Fibroblast of lung (primary cell): Measurements from ENCODE around the gene TNS1. TPM values are rescaled to one million over a fixed set of nuclear protein-coding genes. Genes with fewer than 3 reads are reported as not detected.

ENCODE experiments used
- DNase-seq, 2 donors: peaks; one replicate each; pipeline versions ENCODE4 v3.0.0 to v3.0.0-alpha.2; 2010; ENCODE audit warnings: low read depth in 2 of 2
- H2AFZ ChIP-seq: 2 replicates; pipeline ENCODE4 v1.5.1; 2012; ENCODE audit warnings: low read length, control low read depth, inconsistent platforms
- H3K27ac ChIP-seq: 2 replicates; pipeline ENCODE4 v1.5.1; 2011; ENCODE audit warnings: low read length, control low read depth; ENCODE audit not compliant: insufficient read depth
- H3K27me3 ChIP-seq: 2 replicates; pipeline ENCODE4 v1.5.1; 2011; ENCODE audit warnings: mild to moderate bottlenecking, low read length; ENCODE audit not compliant: control insufficient read depth, insufficient read depth
- H3K36me3 ChIP-seq: 2 replicates; pipeline ENCODE4 v1.5.1; 2011; ENCODE audit warnings: low read length; ENCODE audit not compliant: control insufficient read depth, insufficient read depth
- H3K4me1 ChIP-seq: 2 replicates; pipeline ENCODE4 v1.5.1; 2011; ENCODE audit warnings: low read length; ENCODE audit not compliant: control insufficient read depth, insufficient read depth; ENCODE audit errors: extremely low read depth
- H3K4me2 ChIP-seq: 2 replicates; pipeline ENCODE4 v1.5.1; 2011; ENCODE audit warnings: low read length, control low read depth; ENCODE audit not compliant: insufficient read depth; ENCODE audit errors: extremely low read depth
- H3K4me3 ChIP-seq, 4 experiments: fragments of 200-600 bp in 1 of 4; sonication (generic) in 1 of 4; replicated peaks in 1 of 4; 2 replicates each; pipeline ENCODE4 v1.5.1; 2011 to 2016; ENCODE audit warnings: low read length in 4 of 4, low read depth in 3 of 4, mild to moderate bottlenecking in 3 of 4, control low read depth in 2 of 4, inconsistent platforms in 1 of 4, mixed read lengths in 1 of 4; ENCODE audit not compliant: insufficient read depth in 1 of 4; ENCODE audit errors: control extremely low read depth in 1 of 4
- H3K79me2 ChIP-seq: 2 replicates; pipeline ENCODE4 v1.5.1; 2012; ENCODE audit warnings: mild to moderate bottlenecking, low read length, inconsistent platforms; ENCODE audit not compliant: control insufficient read depth, insufficient read depth
- H3K9ac ChIP-seq: 2 replicates; pipeline ENCODE4 v1.5.1; 2011; ENCODE audit warnings: mild to moderate bottlenecking, low read length, control low read depth; ENCODE audit not compliant: insufficient read depth
- H3K9me3 ChIP-seq: 2 replicates; pipeline ENCODE4 v1.5.1; 2012; ENCODE audit warnings: low read depth, low read length; ENCODE audit not compliant: control insufficient read depth, insufficient read depth
- H4K20me1 ChIP-seq: 2 replicates; pipeline ENCODE4 v1.5.1; 2011; ENCODE audit warnings: low read length; ENCODE audit not compliant: control insufficient read depth, insufficient read depth; ENCODE audit errors: extremely low read depth
- CTCF ChIP-seq, 2 donors: IDR thresholded peaks in 1 of 2; conservative IDR thresholded peaks in 1 of 2; 1 replicate in 1 of 2; 2 replicates in 1 of 2; pipeline ENCODE4 v1.5.1; 2011 to 2012; ENCODE audit warnings: low read length in 2 of 2, control low read depth in 1 of 2, inconsistent platforms in 1 of 2, low read depth in 1 of 2, mild to moderate bottlenecking in 1 of 2
- EZH2 ChIP-seq: IDR thresholded peaks from 2 replicates; pipeline ENCODE4 v1.5.1; 2012; ENCODE audit warnings: low read length, control low read depth, mild to moderate bottlenecking; ENCODE audit errors: missing control alignments
- polyA plus RNA-seq, 2 donors: library from polyadenylated mRNA; depleted of rRNA in 1 of 2; stranded (reverse) in 1 of 2; unstranded in 1 of 2; fragments of >200 nt; gene quantifications; 2 replicates each; pipeline ENCODE4 v1.2.1, GENCODE V29; 2011 to 2012; ENCODE audit warnings: missing spikeins in 1 of 2
- total RNA-seq: library from RNA; depleted of rRNA; stranded (reverse); fragments of >200 nt; gene quantifications from 2 replicates; pipeline ENCODE4 v1.2.1, GENCODE V29; 2014

The TNS1 gene
- total and polyA plus RNA-seq, 2 donors (not counting 1 experiment from before 2014, with no cell fraction given) = 44.4 to 47.1 TPM

- no peak overlapping the region for H2AFZ ChIP-seq
- no peaks in the 10 kb centered on the region for H3K9me3 ChIP-seq
- no peak overlapping the region for H3K4me3 ChIP-seq
- H4K20me1 ChIP-seq = no peaks in the 10 kb centered on the region
- H3K27ac ChIP-seq = no peak overlapping the region
- TF ChIP-seq CTCF (conservative IDR thresholded peaks at IDR 0.05 in 1 of 2, IDR thresholded peaks at IDR 0.05 in 1 of 2; ENCODE audit: low read depth in 1 of 2, low read length in 2 of 2) (no peak), EZH2 (no peak)
- no peak overlapping the region for H3K9ac ChIP-seq
- peak in 1 of 2 donors; percentile 29 for DNase-seq
- peaks cover 23% of the 10 kb centered on the region for H3K4me1 ChIP-seq
- H3K4me2 ChIP-seq = no peak overlapping the region
- H3K79me2 ChIP-seq = no peaks in the 10 kb centered on the region
- H3K36me3 ChIP-seq = no peaks in the 10 kb centered on the region
- no peaks in the 10 kb centered on the region for H3K27me3 ChIP-seq
These were observed 38.3 kb downstream of the TNS1 start for GRCh38 chr2:217964275-217965161.

- no peaks in the 10 kb centered on the region for H3K36me3 ChIP-seq
- H3K4me2 ChIP-seq = no peak overlapping the region
- H4K20me1 ChIP-seq = no peaks in the 10 kb centered on the region
- H3K27ac ChIP-seq = no peak overlapping the region
- no peak for DNase-seq
- TF ChIP-seq CTCF (conservative IDR thresholded peaks at IDR 0.05 in 1 of 2, IDR thresholded peaks at IDR 0.05 in 1 of 2; ENCODE audit: low read depth in 1 of 2, low read length in 2 of 2) (no peak), EZH2 (no peak)
- no peaks in the 10 kb centered on the region for H3K9me3 ChIP-seq
- H3K4me1 ChIP-seq = peaks cover 11% of the 10 kb centered on the region
- no peaks in the 10 kb centered on the region for H3K27me3 ChIP-seq
- no peak overlapping the region for H3K9ac ChIP-seq
- H2AFZ ChIP-seq = no peak overlapping the region
- H3K4me3 ChIP-seq = no peak overlapping the region
- H3K79me2 ChIP-seq = no peaks in the 10 kb centered on the region
These were observed 42.4 kb downstream of the TNS1 start for GRCh38 chr2:217960351-217960750.

GRCh38 chr2:217959723-217960122 is 43.1 kb downstream of the TNS1 start:
- no peaks in the 10 kb centered on the region for H3K36me3 ChIP-seq
- no peaks in the 10 kb centered on the region for H3K79me2 ChIP-seq
- peak in 1 of 2 donors; percentile 51 for DNase-seq
- H3K9ac ChIP-seq = no peak overlapping the region
- no peaks in the 10 kb centered on the region for H4K20me1 ChIP-seq
- H3K4me3 ChIP-seq = no peak overlapping the region
- peaks cover 5% of the 10 kb centered on the region for H3K4me1 ChIP-seq
- no peak overlapping the region for H3K27ac ChIP-seq
- H3K9me3 ChIP-seq = no peaks in the 10 kb centered on the region
- no peak overlapping the region for H3K4me2 ChIP-seq
- H3K27me3 ChIP-seq = no peaks in the 10 kb centered on the region
- no peak overlapping the region for H2AFZ ChIP-seq
- no peak for TF ChIP-seq CTCF (conservative IDR thresholded peaks at IDR 0.05 in 1 of 2, IDR thresholded peaks at IDR 0.05 in 1 of 2; ENCODE audit: low read depth in 1 of 2, low read length in 2 of 2)
